Measurements from ENCODE around the gene CAPN5. TPM values are rescaled to one million over a fixed set of nuclear protein-coding genes. Genes with fewer than 3 reads are reported as not detected.

The CAPN5 gene
- total RNA-seq, 2 experiments from 2014 or later = 5.1 to 6.9 TPM

- POLR2A ChIA-PET = interaction anchor here (1.7 kb wide), 1 partner anchor 36 kb away, joined by 13 read pairs; no protein-coding TSS in a partner anchor
- H3K9me3 Mint-ChIP-seq = no peaks in the 10 kb centered on the region
- Histone ChIP-seq H3K36me3 (ENCODE audit: insufficient read depth, low read length) (no peaks in the 10 kb centered on the region), H3K9me3 (ENCODE audit: control insufficient read depth in 1 of 2, insufficient read depth in 1 of 2, low read length in 2 of 2) (peaks cover 0 to 6% of the 10 kb centered on the region in 2 experiments), H3K27me3 (ENCODE audit: control insufficient read depth in 1 of 2, insufficient read depth in 2 of 2, low read length in 2 of 2) (no peaks in the 10 kb centered on the region), H3K27ac (ENCODE audit: low read depth in 1 of 2, low read length in 2 of 2) (peak overlapping the region in 1 of 2 donors; percentile 65), H3K4me1 (ENCODE audit: insufficient read depth, low read length) (peaks cover 26% of the 10 kb centered on the region), H3K4me3 (ENCODE audit: low read length) (no peak overlapping the region)
- peaks cover 18% of the 10 kb centered on the region for H3K4me1 Mint-ChIP-seq (ENCODE audit: low read depth)
- no peaks in the 10 kb centered on the region for H3K36me3 Mint-ChIP-seq (ENCODE audit: low read depth)
- intact Hi-C loops (cut with DNase I, micrococcal nuclease) = loop anchor here in 1 of 2 experiments (2.0 kb wide), 1 partner anchor 37 kb away; no protein-coding TSS in a partner anchor
- CTCF ChIA-PET = interaction anchor here (1.2 kb wide), 1 partner anchor 8 kb away, joined by 6 read pairs; no protein-coding TSS in a partner anchor
- H3K27ac Mint-ChIP-seq = peak overlapping the region; percentile 96
- no peak for TF ChIP-seq CTCF (IDR thresholded peaks at IDR 0.05)
- DNase-seq (peak in 1 of 14 experiments; percentile 25), ATAC-seq (ENCODE audit: poor library complexity) (no peak)
- H3K4me3 Mint-ChIP-seq = no peak overlapping the region
- H3K27me3 Mint-ChIP-seq = no peaks in the 10 kb centered on the region
Measured at GRCh38 chr11:77083566-77084245, 16.9 kb downstream of the CAPN5 start.

- Histone ChIP-seq H3K9me3 (ENCODE audit: control insufficient read depth in 1 of 2, insufficient read depth in 1 of 2, low read length in 2 of 2) (peaks cover 0 to 6% of the 10 kb centered on the region in 2 experiments), H3K4me1 (ENCODE audit: insufficient read depth, low read length) (peaks cover 26% of the 10 kb centered on the region), H3K27ac (ENCODE audit: low read depth in 1 of 2, low read length in 2 of 2) (no peak overlapping the region), H3K4me3 (ENCODE audit: low read length) (no peak overlapping the region), H3K36me3 (ENCODE audit: insufficient read depth, low read length) (no peaks in the 10 kb centered on the region), H3K27me3 (ENCODE audit: control insufficient read depth in 1 of 2, insufficient read depth in 2 of 2, low read length in 2 of 2) (no peaks in the 10 kb centered on the region)
- TF ChIP-seq CTCF (IDR thresholded peaks at IDR 0.05) = no peak
- Mint-ChIP-seq H3K9me3 (no peaks in the 10 kb centered on the region), H3K27ac (no peak overlapping the region), H3K4me1 (ENCODE audit: low read depth) (peaks cover 18% of the 10 kb centered on the region), H3K4me3 (no peak overlapping the region), H3K27me3 (no peaks in the 10 kb centered on the region), H3K36me3 (ENCODE audit: low read depth) (no peaks in the 10 kb centered on the region)
- ChIA-PET CTCF (no interaction called here), POLR2A (no interaction called here)
- no peak for ATAC-seq (ENCODE audit: poor library complexity)
- intact Hi-C loops (cut with DNase I, micrococcal nuclease) = loop anchor here in 1 of 2 experiments (5.0 kb wide), 1 partner anchor 277 kb away; no protein-coding TSS in a partner anchor
- DNase-seq = peak in 1 of 14 experiments; percentile 29
Measured at GRCh38 chr11:77084581-77085191, 17.9 kb downstream of the CAPN5 start.

GRCh38 chr11:77085652-77086051 lies 18.9 kb downstream of the CAPN5 start:
- Mint-ChIP-seq H3K36me3 (ENCODE audit: low read depth) (no peaks in the 10 kb centered on the region), H3K9me3 (no peaks in the 10 kb centered on the region), H3K27me3 (no peaks in the 10 kb centered on the region), H3K4me3 (no peak overlapping the region), H3K4me1 (ENCODE audit: low read depth) (peaks cover 18% of the 10 kb centered on the region), H3K27ac (no peak overlapping the region)
- POLR2A ChIA-PET = no interaction called here
- intact Hi-C loops (cut with DNase I, micrococcal nuclease) = loop anchor here in 1 of 2 experiments (5.0 kb wide), 1 partner anchor 278 kb away; no protein-coding TSS in a partner anchor
- no peak for ATAC-seq (ENCODE audit: poor library complexity)
- Histone ChIP-seq H3K4me1 (ENCODE audit: insufficient read depth, low read length) (peaks cover 28% of the 10 kb centered on the region), H3K27me3 (ENCODE audit: control insufficient read depth in 1 of 2, insufficient read depth in 2 of 2, low read length in 2 of 2) (no peaks in the 10 kb centered on the region), H3K36me3 (ENCODE audit: insufficient read depth, low read length) (no peaks in the 10 kb centered on the region), H3K27ac (ENCODE audit: low read depth in 1 of 2, low read length in 2 of 2) (no peak overlapping the region), H3K9me3 (ENCODE audit: control insufficient read depth in 1 of 2, insufficient read depth in 1 of 2, low read length in 2 of 2) (no peaks in the 10 kb centered on the region), H3K4me3 (ENCODE audit: low read length) (no peak overlapping the region)
- no peak for TF ChIP-seq CTCF (IDR thresholded peaks at IDR 0.05)
- DNase-seq = no peak
- CTCF ChIA-PET = no interaction called here
